H1 (cell line): ENCODE data around the gene PGLYRP2.

Source experiments
- CREB1 ChIP-seq: IDR thresholded peaks from 2 replicates; pipeline ENCODE4 v1.6.1; 2012; ENCODE audit warnings: inconsistent platforms
- KDM1A ChIP-seq: fragments of 200-600, 300-600 bp; sonication (generic); IDR thresholded peaks from 2 replicates; pipeline ENCODE4 v1.7.1; 2016; ENCODE audit warnings: mild to moderate bottlenecking, low read length, borderline replicate concordance
- KDM5A ChIP-seq: fragments of 200-600 bp; IDR thresholded peaks from 2 replicates; pipeline ENCODE4 v1.7.1; 2012; ENCODE audit warnings: mild to moderate bottlenecking, low read length, inconsistent platforms, mixed read lengths
- POLR2AphosphoS5 ChIP-seq: IDR thresholded peaks from 2 replicates; pipeline ENCODE4 v1.6.1; 2011; ENCODE audit warnings: low read depth, low read length
- POU5F1 ChIP-seq: IDR thresholded peaks from 2 replicates; pipeline ENCODE4 v1.6.1; 2011; ENCODE audit warnings: low read depth, mild to moderate bottlenecking, low read length, moderate library complexity
- RAD21 ChIP-seq, 2 experiments: IDR thresholded peaks in 1 of 2; conservative IDR thresholded peaks in 1 of 2; 2 replicates each; pipeline ENCODE4 v1.6.1; 2011; ENCODE audit warnings: low read depth in 2 of 2, low read length in 2 of 2, improper control_type of control experiment in 1 of 2, inconsistent platforms in 1 of 2, mild to moderate bottlenecking in 1 of 2, moderate library complexity in 1 of 2
- RFX5 ChIP-seq: IDR thresholded peaks from 2 replicates; pipeline ENCODE4 v1.6.1; 2011; ENCODE audit warnings: low read depth, low read length, improper control_type of control experiment, borderline replicate concordance
- RNF2 ChIP-seq: fragments of 200-900, 300-1000 bp; sonication (generic); IDR thresholded peaks from 2 replicates; pipeline ENCODE4 v1.7.1; 2016; ENCODE audit warnings: borderline replicate concordance, low read depth, mild to moderate bottlenecking, antibody characterized with exemption, low read length; ENCODE audit not compliant: poor library complexity, severe bottlenecking; ENCODE audit errors: missing control alignments
- RXRA ChIP-seq: IDR thresholded peaks from 2 replicates; pipeline ENCODE4 v1.6.1; 2011; ENCODE audit warnings: low read depth, mild to moderate bottlenecking, low read length, moderate library complexity; ENCODE audit not compliant: insufficient read depth
- TCF12 ChIP-seq: IDR thresholded peaks from 2 replicates; pipeline ENCODE4 v1.6.1; 2011; ENCODE audit warnings: low read depth, mild to moderate bottlenecking, low read length
- TF ChIP-seq, protein P1 (sequence below), 3 experiments: IDR thresholded peaks; 1 replicate in 2 of 3; 2 replicates in 1 of 3; pipeline versions ENCODE4 v1.5.1 to v1.6.1; 2011; ENCODE audit warnings: low read length in 3 of 3, mild to moderate bottlenecking in 3 of 3, inconsistent platforms in 2 of 3, low read depth in 1 of 3, moderate library complexity in 1 of 3; ENCODE audit not compliant: insufficient read depth in 1 of 3; ENCODE audit errors: control extremely low read depth in 1 of 3

DNA sequence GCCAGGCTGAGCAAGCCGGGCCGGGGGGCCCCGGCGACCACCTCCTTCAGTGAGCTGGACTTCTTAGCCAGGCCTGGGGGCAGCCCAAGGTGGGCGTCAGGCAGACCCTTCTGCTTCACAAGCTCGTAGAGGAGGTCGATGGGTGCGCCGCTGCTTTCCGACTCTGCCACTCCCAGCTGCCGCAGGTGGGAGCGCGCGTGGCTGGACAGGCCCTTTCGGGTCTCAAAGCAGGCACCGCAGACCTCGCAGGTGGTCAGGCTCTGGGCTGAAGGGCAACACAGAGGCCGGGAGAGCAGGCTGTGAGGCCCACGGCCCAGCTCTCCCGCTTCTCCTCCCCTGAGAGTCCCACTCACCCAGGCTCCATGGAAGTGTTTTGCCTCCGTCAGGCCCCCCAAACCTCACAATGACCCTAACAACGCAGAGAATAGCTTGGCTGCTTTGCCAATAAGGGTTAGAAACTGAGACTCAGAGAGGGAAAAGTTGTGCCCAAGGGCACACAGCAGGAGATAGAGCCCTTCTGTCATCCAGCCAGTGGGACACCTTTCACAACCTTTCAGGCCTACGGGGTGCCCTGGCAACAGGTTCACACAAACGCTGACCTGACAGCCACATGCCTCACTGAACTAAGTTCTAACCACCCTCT lies 49.4 kb downstream of the PGLYRP2 start:
- TF ChIP-seq, protein P1, sequence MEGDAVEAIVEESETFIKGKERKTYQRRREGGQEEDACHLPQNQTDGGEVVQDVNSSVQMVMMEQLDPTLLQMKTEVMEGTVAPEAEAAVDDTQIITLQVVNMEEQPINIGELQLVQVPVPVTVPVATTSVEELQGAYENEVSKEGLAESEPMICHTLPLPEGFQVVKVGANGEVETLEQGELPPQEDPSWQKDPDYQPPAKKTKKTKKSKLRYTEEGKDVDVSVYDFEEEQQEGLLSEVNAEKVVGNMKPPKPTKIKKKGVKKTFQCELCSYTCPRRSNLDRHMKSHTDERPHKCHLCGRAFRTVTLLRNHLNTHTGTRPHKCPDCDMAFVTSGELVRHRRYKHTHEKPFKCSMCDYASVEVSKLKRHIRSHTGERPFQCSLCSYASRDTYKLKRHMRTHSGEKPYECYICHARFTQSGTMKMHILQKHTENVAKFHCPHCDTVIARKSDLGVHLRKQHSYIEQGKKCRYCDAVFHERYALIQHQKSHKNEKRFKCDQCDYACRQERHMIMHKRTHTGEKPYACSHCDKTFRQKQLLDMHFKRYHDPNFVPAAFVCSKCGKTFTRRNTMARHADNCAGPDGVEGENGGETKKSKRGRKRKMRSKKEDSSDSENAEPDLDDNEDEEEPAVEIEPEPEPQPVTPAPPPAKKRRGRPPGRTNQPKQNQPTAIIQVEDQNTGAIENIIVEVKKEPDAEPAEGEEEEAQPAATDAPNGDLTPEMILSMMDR (IDR thresholded peaks at IDR 0.05; ENCODE audit: control extremely low read depth in 1 of 3, insufficient read depth in 1 of 3, low read depth in 1 of 3, low read length in 3 of 3), result no peak
- TF ChIP-seq CREB1 (no peak), RFX5 (no peak), RNF2 (no peak), POLR2AphosphoS5 (no peak), KDM5A (no peak), RAD21 (IDR thresholded peaks at IDR 0.05 in 1 of 2, conservative IDR thresholded peaks at IDR 0.05 in 1 of 2; ENCODE audit: low read depth in 2 of 2, low read length in 2 of 2) (no peak), POU5F1 (no peak), KDM1A (no peak), RXRA (no peak), TCF12 (no peak)
